HUES48 (cell line): ENCODE results near the gene TMEM271.
A peak's percentile ranks its signal among the peaks of the same experiment; 100 is the strongest.

Experiments used
- H3K27ac ChIP-seq: one replicate; pipeline ENCODE4 v1.7.0; 2013; ENCODE audit warnings: low read depth, low read length, inconsistent platforms
- H3K27me3 ChIP-seq: 2 replicates; pipeline ENCODE4 v1.6.1; 2013; ENCODE audit warnings: mild to moderate bottlenecking, low read length; ENCODE audit not compliant: control insufficient read depth, insufficient read depth
- H3K36me3 ChIP-seq: 2 replicates; pipeline ENCODE4 v1.6.1; 2013; ENCODE audit warnings: low read length; ENCODE audit not compliant: control insufficient read depth, insufficient read depth
- H3K4me1 ChIP-seq: 2 replicates; pipeline ENCODE4 v1.6.1; 2013; ENCODE audit warnings: mild to moderate bottlenecking, low read length; ENCODE audit not compliant: control insufficient read depth, insufficient read depth
- H3K4me3 ChIP-seq: 2 replicates; pipeline ENCODE4 v1.5.1; 2013; ENCODE audit warnings: mild to moderate bottlenecking, low read depth, low read length
- H3K9ac ChIP-seq: 2 replicates; pipeline ENCODE4 v1.6.1; 2013; ENCODE audit warnings: mild to moderate bottlenecking, low read depth, low read length, moderate library complexity
- H3K9me3 ChIP-seq: 2 replicates; pipeline ENCODE4 v1.6.1; 2013; ENCODE audit warnings: low read length; ENCODE audit not compliant: control insufficient read depth, insufficient read depth

The TMEM271 gene

GRCh38 chr4:589219-589963 is 13.3 kb upstream of the TMEM271 start:
- Histone ChIP-seq H3K4me1 (no peaks in the 10 kb centered on the region), H3K9ac (no peak overlapping the region), H3K27ac (no peak overlapping the region), H3K27me3 (no peaks in the 10 kb centered on the region), H3K4me3 (no peak overlapping the region), H3K9me3 (no peaks in the 10 kb centered on the region), H3K36me3 (no peaks in the 10 kb centered on the region)

- Histone ChIP-seq H3K27ac (no peak overlapping the region), H3K4me3 (no peak overlapping the region), H3K4me1 (no peaks in the 10 kb centered on the region), H3K36me3 (no peaks in the 10 kb centered on the region), H3K9me3 (peaks cover 4% of the 10 kb centered on the region; the same call in 1 of the 2 replicates), H3K9ac (no peak overlapping the region), H3K27me3 (no peaks in the 10 kb centered on the region)
Observed at GRCh38 chr4:588351-588849, 12.3 kb upstream of the TMEM271 start.

- H3K27me3 ChIP-seq = no peaks in the 10 kb centered on the region
- H3K4me3 ChIP-seq = no peak overlapping the region
- H3K9me3 ChIP-seq = peaks cover 4% of the 10 kb centered on the region; the same call in 1 of the 2 replicates
- H3K36me3 ChIP-seq = no peaks in the 10 kb centered on the region
- H3K27ac ChIP-seq = no peak overlapping the region
- no peaks in the 10 kb centered on the region for H3K4me1 ChIP-seq
- H3K9ac ChIP-seq = no peak overlapping the region
Observed at GRCh38 chr4:587671-588350, 11.7 kb upstream of the TMEM271 start.

GRCh38 chr4:583820-584219 is 7.7 kb upstream of the TMEM271 start:
- H3K27ac ChIP-seq = no peak overlapping the region
- peaks cover 30% of the 10 kb centered on the region for H3K27me3 ChIP-seq
- no peaks in the 10 kb centered on the region for H3K36me3 ChIP-seq
- H3K9ac ChIP-seq = no peak overlapping the region
- H3K4me3 ChIP-seq = no peak overlapping the region
- H3K4me1 ChIP-seq = no peaks in the 10 kb centered on the region
- H3K9me3 ChIP-seq = peaks cover 4% of the 10 kb centered on the region; the same call in 1 of the 2 replicates

- Histone ChIP-seq H3K27me3 (peaks cover 50% of the 10 kb centered on the region), H3K27ac (no peak overlapping the region), H3K9me3 (peaks cover 4% of the 10 kb centered on the region; the same call in 1 of the 2 replicates), H3K36me3 (no peaks in the 10 kb centered on the region), H3K9ac (no peak overlapping the region), H3K4me1 (peaks cover 7% of the 10 kb centered on the region), H3K4me3 (no peak overlapping the region)
Observed at GRCh38 chr4:581753-582361, 5.8 kb upstream of the TMEM271 start.

- peaks cover 7% of the 10 kb centered on the region for H3K4me1 ChIP-seq
- H3K36me3 ChIP-seq = no peaks in the 10 kb centered on the region
- no peak overlapping the region for H3K27ac ChIP-seq
- no peak overlapping the region for H3K9ac ChIP-seq
- H3K9me3 ChIP-seq = peaks cover 4% of the 10 kb centered on the region; the same call in 1 of the 2 replicates
- H3K4me3 ChIP-seq = no peak overlapping the region
- H3K27me3 ChIP-seq = peaks cover 50% of the 10 kb centered on the region
Observed at GRCh38 chr4:581181-581580, 5.1 kb upstream of the TMEM271 start.

GRCh38 chr4:579543-580175 is 3.6 kb upstream of the TMEM271 start:
- Histone ChIP-seq H3K36me3 (no peaks in the 10 kb centered on the region), H3K4me1 (peaks cover 7% of the 10 kb centered on the region), H3K9me3 (peaks cover 4% of the 10 kb centered on the region; the same call in 1 of the 2 replicates), H3K4me3 (no peak overlapping the region), H3K27ac (no peak overlapping the region), H3K27me3 (peaks cover 62% of the 10 kb centered on the region), H3K9ac (no peak overlapping the region)

GRCh38 chr4:578451-579443 is 2.7 kb upstream of the TMEM271 start:
- no peak overlapping the region for H3K4me3 ChIP-seq
- peaks cover 7% of the 10 kb centered on the region for H3K4me1 ChIP-seq
- H3K27me3 ChIP-seq = peaks cover 71% of the 10 kb centered on the region

GRCh38 chr4:577499-578450 is 1.7 kb upstream of the TMEM271 start:
- H3K36me3 ChIP-seq = no peaks in the 10 kb centered on the region
- H3K4me1 ChIP-seq = peaks cover 7% of the 10 kb centered on the region
- no peak overlapping the region for H3K27ac ChIP-seq
- H3K27me3 ChIP-seq = peaks cover 81% of the 10 kb centered on the region
- no peaks in the 10 kb centered on the region for H3K9me3 ChIP-seq
- H3K4me3 ChIP-seq = peak overlapping the region; percentile 63
- no peak overlapping the region for H3K9ac ChIP-seq

More at GRCh38 chr4:578451-579443, 2.7 kb upstream of the TMEM271 start:
- Histone ChIP-seq H3K9me3 (peaks cover 1% of the 10 kb centered on the region; the same call in 1 of the 2 replicates), H3K36me3 (no peaks in the 10 kb centered on the region), H3K9ac (no peak overlapping the region), H3K27ac (no peak overlapping the region)
